ENCODE results near the gene STOX1.
A peak's percentile ranks its signal among the peaks of the same experiment; 100 is the strongest.
"Not testable (repeated sequence)": the region's sequence is repeated elsewhere in the genome, so short reads cannot be mapped to it uniquely, and the experiment has no call there.

STOX1 gene

GRCh38 chr10:68897336-68897741 lies 70.0 kb downstream of the STOX1 start:
- DNase-seq, result peak; percentile 70

DNA sequence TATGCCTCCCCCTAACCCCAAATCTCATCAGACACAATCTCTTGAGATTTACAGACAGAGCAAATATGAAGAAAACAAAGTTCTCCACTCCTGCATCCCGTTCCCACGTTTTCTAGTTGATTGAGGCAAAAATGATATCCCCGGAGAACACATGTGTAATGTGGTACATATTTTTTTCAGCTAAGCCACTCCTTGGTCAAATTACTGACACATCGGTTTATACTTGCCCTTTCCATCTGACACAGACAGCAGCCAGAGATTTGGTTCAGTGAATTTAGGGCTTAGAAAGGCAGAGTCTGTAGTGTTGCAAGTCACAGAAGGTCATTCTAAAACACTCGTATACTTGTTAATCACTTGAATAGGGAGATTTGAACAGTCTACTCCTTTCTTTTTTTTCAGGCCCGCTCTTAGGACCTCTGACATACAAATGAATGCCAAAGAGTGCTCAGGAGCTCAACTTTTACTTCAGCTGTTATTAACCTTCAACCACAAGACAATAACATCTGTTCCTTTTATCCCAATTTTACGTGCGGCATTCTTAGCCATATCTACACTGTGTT lies 71.9 kb downstream of the STOX1 start:
- no peak for DNase-seq

- DNase-seq, result no peak
These were observed 73.2 kb downstream of the STOX1 start for GRCh38 chr10:68900427-68901104.

GRCh38 chr10:68901105-68901927 lies 74.0 kb downstream of the STOX1 start, which contains the start of gene DDX50:
TSS of gene DDX50 (plus strand) at chr10:68901315. CDS start at chr10:68901385, 70 bp downstream.
- DNase-seq, result peak; percentile 98

DNA sequence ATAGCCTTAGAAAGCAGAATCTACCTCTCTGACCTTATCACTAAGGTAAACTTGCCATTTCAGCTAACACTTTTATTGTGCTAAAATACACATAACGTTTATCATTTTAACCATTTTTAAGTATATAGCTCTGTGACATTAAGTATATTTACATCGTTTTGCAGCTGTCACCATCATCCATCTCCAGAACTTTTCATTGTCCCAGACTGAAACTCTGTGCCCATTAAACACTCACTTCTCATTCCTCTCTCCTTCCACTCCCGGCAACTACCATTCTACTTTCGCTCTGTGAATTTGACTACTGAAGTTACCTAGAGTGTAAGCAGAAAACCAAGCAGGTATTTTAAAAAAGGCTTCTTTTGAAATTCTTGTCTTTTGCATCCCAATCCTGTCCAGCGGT lies 75.1 kb downstream of the STOX1 start:
- DNase-seq, result no peak

- DNase-seq, result no peak
These were observed 97.3 kb downstream of the STOX1 start for GRCh38 chr10:68924593-68924992.

DNA sequence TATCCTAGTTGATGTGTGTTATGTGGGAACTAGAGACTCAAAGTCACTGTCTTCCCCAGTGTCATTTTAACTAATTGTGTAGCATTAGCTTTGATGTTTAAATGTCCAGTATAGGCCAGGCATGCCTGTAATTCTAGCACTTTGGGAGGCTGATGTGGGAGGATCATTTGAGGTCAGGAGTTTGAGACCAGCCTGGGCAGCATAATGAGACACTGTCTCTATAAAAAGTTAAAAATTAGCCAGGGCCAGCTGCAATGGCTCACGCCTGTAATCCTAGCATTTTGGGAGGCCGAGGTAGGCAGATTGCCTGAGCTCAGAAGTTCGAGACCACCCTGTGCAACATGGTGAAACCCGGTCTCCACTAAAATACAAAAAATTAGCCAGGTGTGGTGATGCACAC lies 98.2 kb downstream of the STOX1 start:
- no peak for DNase-seq

DNA sequence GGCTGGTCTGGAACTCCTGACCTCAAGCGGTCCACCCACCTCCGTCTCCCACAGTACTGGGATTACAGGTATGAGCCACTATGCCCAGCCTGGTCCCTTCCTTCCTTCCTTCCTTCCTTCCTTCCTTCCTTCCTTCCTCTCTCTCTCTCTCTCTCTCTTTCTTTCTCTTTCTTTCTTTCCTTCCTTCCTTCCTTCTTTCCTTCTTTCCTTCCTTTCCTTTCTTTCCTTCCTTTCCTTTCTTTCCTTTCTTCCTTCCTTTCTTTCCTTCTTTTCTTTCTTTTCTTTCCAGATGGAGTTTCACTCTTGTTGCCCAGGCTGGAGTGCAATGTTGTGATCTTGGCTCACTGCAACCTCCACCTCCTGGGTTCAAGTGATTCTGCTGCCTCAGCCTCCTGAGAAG lies 101.8 kb downstream of the STOX1 start:
- not testable (repeated sequence) for DNase-seq

DNA sequence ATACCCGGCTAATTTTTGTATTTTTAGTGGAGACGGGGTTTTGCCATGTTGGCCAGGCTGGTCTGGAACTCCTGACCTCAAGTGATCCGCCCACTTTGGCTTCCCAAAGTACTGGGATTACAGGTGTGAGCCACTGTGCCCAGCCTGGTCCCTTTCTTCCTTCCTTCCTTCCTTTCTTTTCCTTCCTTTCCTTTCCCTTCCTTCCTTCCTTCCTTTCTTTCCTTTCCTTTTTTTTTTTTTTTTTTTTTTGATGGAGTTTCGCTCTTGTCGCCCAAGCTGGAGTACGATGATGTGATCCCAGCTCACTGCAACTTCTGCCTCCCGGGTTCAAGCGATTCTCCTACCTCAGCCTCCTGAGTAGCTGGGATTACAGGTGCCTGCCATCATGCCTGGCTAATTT lies 102.6 kb downstream of the STOX1 start:
- DNase-seq, result not testable (repeated sequence)

- not testable (repeated sequence) for DNase-seq
These were observed 105.5 kb downstream of the STOX1 start for GRCh38 chr10:68932860-68933259.

DNA sequence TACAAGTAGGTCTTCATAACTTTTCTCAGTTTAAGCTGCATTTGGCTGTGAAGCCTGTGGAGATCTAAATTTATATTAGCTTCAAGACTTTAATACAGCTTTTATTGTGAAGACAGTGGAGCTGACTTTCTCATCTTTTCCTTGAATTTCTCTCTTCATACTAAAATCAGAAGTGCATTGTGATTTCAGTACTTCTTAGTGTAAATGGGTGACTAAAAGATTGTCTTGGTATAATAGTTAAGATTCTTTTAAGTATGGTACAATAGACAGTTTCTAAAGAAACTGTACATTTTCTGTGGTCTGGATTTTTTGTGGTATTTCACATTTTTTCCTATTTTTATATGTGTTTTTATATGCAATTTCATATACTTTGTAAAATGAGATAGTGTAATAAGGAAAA lies 107.7 kb downstream of the STOX1 start:
- no peak for DNase-seq

GRCh38 chr10:68938117-68938516 lies 110.8 kb downstream of the STOX1 start:
- DNase-seq, result no peak

GRCh38 chr10:68938884-68939283 lies 111.6 kb downstream of the STOX1 start:
- no peak for DNase-seq

- DNase-seq, result not testable (repeated sequence)
These were observed 113.6 kb downstream of the STOX1 start for GRCh38 chr10:68940917-68941316.

All from femur (tissue), 1 donor.